Vagina (tissue), 2 donors: ENCODE results near the gene TRMT44. TPM values are rescaled to one million over a fixed set of nuclear protein-coding genes. Genes with fewer than 3 reads are reported as not detected.
"Not testable (repeated sequence)": the region's sequence is repeated elsewhere in the genome, so short reads cannot be mapped to it uniquely, and the experiment has no call there.

Source experiments
- DNase-seq, 2 donors: peaks; one replicate each; pipeline ENCODE4 v3.0.0-alpha.2; 2017; ENCODE audit errors: extremely low spot score in 2 of 2
- H3K27ac ChIP-seq: fragments of 200-600 bp; sonication (generic); one replicate; pipeline ENCODE4 v1.5.1; 2019
- H3K27me3 ChIP-seq: fragments of 200-600 bp; sonication (generic); one replicate; pipeline ENCODE4 v1.5.1; 2019
- H3K36me3 ChIP-seq, 2 donors: fragments of 200-600 bp; sonication (generic); one replicate each; pipeline ENCODE4 v1.5.1; 2017 to 2019
- H3K4me1 ChIP-seq: fragments of 200-600 bp; sonication (generic); one replicate; pipeline ENCODE4 v1.5.1; 2019
- H3K4me3 ChIP-seq, 2 donors: fragments of 200-600 bp; sonication (generic); 1 replicate in 1 of 2; 2 replicates in 1 of 2; pipeline ENCODE4 v1.5.1; 2016 to 2019
- H3K9me3 ChIP-seq: fragments of 200-600 bp; sonication (generic); one replicate; pipeline ENCODE4 v1.5.1; 2019
- POLR2A ChIP-seq, 2 donors: fragments of 450-650 bp; IDR thresholded peaks; one replicate each; pipeline ENCODE4 v1.6.1; 2017; ENCODE audit warnings: antibody characterized with exemption in 2 of 2, mild to moderate bottlenecking in 2 of 2, moderate library complexity in 2 of 2
- POLR2AphosphoS5 ChIP-seq, 2 donors: sonication (generic); formaldehyde crosslinking; IDR thresholded peaks; one replicate each; pipeline ENCODE4 v1.9.0; 2017; ENCODE audit warnings: antibody characterized with exemption in 2 of 2, mild to moderate bottlenecking in 2 of 2, low read depth in 1 of 2; ENCODE audit not compliant: insufficient read depth in 1 of 2
- intact Hi-C: fragments of 100-400 bp; cut with DNase I; formaldehyde crosslinking; loops from one replicate; pipeline ENCODE4 v1.15.1; 2023
- total RNA-seq: library from RNA; depleted of rRNA; stranded (reverse); fragments of >200 nt; gene quantifications from one replicate; pipeline ENCODE4 v1.2.3, GENCODE V29; 2016
- TF ChIP-seq, protein P1 (sequence below), 3 experiments: fragments of 450-650 bp in 2 of 3; fragments of 200-600 bp in 1 of 3; sonication (generic) in 1 of 3; IDR thresholded peaks; one replicate each; pipeline ENCODE4 v1.5.1; 2017 to 2019; ENCODE audit warnings: antibody characterized with exemption in 3 of 3, mild to moderate bottlenecking in 2 of 3, moderate library complexity in 2 of 3

Gene TRMT44
- total RNA-seq, 1 donor from 2014 or later: 19.2 TPM

DNA sequence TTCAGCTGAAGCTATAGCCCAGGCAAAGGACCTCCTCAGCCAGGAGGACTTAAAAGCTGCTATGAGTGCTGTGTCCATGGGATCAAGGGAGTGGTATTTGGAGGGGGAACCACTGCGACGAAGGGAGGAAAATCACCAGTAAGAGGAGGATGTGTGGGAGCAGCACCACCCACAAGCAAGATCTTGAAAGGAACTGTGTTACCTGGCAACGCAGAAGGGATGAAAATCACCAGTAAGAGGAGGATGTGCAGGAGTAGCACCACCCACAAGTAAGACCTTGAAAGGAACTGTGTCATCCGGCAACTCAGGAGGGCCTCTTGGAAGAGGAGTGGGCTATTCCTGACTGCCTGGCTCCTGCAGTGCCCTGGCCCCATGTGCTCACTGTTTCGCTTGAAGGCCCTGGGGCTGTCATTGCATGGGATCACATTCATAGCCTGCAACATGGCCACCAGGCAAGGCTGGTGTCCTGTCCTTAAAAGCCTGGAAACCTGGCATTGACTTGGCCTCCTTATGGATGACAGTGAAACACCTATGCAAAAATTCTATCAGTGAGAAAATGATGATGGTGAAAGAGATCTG lies 48.3 kb downstream of the TRMT44 start:
- TF ChIP-seq, protein P1, sequence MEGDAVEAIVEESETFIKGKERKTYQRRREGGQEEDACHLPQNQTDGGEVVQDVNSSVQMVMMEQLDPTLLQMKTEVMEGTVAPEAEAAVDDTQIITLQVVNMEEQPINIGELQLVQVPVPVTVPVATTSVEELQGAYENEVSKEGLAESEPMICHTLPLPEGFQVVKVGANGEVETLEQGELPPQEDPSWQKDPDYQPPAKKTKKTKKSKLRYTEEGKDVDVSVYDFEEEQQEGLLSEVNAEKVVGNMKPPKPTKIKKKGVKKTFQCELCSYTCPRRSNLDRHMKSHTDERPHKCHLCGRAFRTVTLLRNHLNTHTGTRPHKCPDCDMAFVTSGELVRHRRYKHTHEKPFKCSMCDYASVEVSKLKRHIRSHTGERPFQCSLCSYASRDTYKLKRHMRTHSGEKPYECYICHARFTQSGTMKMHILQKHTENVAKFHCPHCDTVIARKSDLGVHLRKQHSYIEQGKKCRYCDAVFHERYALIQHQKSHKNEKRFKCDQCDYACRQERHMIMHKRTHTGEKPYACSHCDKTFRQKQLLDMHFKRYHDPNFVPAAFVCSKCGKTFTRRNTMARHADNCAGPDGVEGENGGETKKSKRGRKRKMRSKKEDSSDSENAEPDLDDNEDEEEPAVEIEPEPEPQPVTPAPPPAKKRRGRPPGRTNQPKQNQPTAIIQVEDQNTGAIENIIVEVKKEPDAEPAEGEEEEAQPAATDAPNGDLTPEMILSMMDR (IDR thresholded peaks at IDR 0.05): no peak
- no peak for DNase-seq
- Histone ChIP-seq H3K9me3 (no peaks in the 10 kb centered on the region), H3K4me1 (no peaks in the 10 kb centered on the region), H3K36me3 (no peaks in the 10 kb centered on the region), H3K4me3 (no peak overlapping the region), H3K27ac (no peak overlapping the region), H3K27me3 (no peaks in the 10 kb centered on the region)
- intact Hi-C loops: no loop called here

DNA sequence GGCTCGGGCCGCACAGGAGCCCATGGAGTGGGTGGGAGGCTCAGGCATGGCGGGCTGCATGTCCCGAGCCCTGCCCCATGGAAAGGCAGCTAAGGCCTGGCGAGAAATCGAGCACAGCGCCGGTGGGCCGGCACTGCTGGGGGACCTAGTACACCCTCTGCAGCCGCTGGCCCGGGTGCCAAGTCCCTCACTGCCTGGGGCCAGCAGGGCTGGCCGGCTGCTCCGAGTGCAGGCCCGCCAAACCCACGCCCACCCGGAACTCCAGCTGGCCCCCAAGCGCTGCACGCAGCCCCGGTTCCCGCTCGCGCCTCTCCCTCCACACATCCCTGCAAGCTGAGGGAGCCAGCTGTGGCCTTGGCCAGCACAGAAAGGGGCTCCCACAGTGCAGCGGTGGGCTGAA lies 50.9 kb downstream of the TRMT44 start:
- H3K4me3 ChIP-seq, H3K27ac ChIP-seq, H3K36me3 ChIP-seq, H3K27me3 ChIP-seq, DNase-seq, H3K4me1 ChIP-seq, intact Hi-C loops, H3K9me3 ChIP-seq: not testable (repeated sequence)

DNA sequence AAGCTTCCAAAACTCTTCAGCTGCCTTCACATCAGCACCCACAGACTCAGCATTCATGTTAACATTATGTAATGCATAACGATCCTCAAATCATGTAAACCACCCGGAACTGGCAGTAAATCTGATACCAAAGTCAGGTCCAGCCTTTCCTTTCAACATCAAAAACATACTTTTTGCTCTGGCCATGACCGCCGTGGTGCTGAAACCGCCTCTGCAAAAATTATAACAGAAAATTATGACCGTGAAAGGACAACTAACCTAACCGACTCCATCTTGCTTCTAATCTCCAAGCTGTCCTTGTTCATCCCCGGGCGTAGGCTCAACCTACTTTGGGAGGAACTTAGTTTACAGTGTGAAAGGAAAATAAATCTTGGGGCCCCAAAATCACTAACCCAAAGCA lies 51.6 kb downstream of the TRMT44 start:
- intact Hi-C loops: no loop called here
- TF ChIP-seq POLR2A (IDR thresholded peaks at IDR 0.05) (no peak), POLR2AphosphoS5 (IDR thresholded peaks at IDR 0.05; ENCODE audit: insufficient read depth in 1 of 2, low read depth in 1 of 2) (no peak)
- TF ChIP-seq, protein P1 (IDR thresholded peaks at IDR 0.05): no peak
- H3K4me3 ChIP-seq: no peak overlapping the region
- H3K27ac ChIP-seq: no peak overlapping the region
- no peaks in the 10 kb centered on the region for H3K4me1 ChIP-seq
- no peak for DNase-seq
- H3K9me3 ChIP-seq: no peaks in the 10 kb centered on the region
- H3K27me3 ChIP-seq: no peaks in the 10 kb centered on the region
- no peaks in the 10 kb centered on the region for H3K36me3 ChIP-seq

DNA sequence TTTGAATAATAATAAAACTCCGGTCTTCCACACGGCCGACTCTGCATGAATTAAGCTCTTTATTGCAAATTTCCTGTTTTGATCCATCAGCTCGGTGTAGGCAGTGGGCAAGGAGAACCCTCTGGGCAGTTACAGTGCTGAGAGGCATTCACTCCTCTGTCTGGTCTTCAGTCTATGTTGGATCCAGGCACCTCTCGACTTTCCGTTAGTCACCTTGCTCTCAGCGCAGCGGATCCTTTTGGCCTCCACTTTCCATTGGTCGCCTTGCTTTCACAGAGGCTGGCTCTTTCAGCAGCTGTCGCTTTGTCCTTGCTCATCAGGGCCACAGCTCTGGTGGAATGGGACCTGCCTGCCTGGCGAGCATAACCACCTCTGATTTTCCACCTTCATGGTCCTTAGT lies 52.9 kb downstream of the TRMT44 start:
- H3K9me3 ChIP-seq: no peaks in the 10 kb centered on the region
- H3K27me3 ChIP-seq: no peaks in the 10 kb centered on the region
- intact Hi-C loops: no loop called here
- no peak overlapping the region for H3K27ac ChIP-seq
- no peaks in the 10 kb centered on the region for H3K4me1 ChIP-seq
- TF ChIP-seq POLR2A (IDR thresholded peaks at IDR 0.05) (no peak), POLR2AphosphoS5 (IDR thresholded peaks at IDR 0.05; ENCODE audit: insufficient read depth in 1 of 2, low read depth in 1 of 2) (no peak)
- TF ChIP-seq, protein P1 (IDR thresholded peaks at IDR 0.05): no peak
- no peaks in the 10 kb centered on the region for H3K36me3 ChIP-seq
- DNase-seq: no peak
- no peak overlapping the region for H3K4me3 ChIP-seq

DNA sequence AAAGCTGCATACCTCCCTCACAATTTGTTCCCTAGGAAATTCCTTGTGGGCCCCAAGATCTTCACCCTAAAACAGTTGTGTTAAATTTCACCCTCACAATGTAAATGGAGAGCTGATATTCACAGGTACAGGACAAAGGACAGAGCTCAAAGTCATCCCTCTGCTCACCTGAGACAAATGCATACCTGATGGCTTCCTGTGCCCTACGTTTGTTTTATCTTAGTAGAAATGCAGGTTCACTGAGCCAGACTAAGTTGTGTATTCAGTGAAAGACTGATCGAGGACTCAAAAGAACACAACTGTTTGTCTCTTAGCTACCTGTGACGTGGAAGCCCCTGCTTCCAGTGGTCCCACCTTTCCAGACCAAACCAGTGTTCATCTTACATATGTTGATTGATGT lies 53.6 kb downstream of the TRMT44 start:
- intact Hi-C loops: no loop called here

More for the DNA sequence above, 53.6 kb downstream of the TRMT44 start:
- H3K9me3 ChIP-seq: no peaks in the 10 kb centered on the region
- no peak overlapping the region for H3K4me3 ChIP-seq
- no peaks in the 10 kb centered on the region for H3K27me3 ChIP-seq
- H3K27ac ChIP-seq: no peak overlapping the region
- no peaks in the 10 kb centered on the region for H3K36me3 ChIP-seq
- H3K4me1 ChIP-seq: no peaks in the 10 kb centered on the region
- DNase-seq: no peak
- TF ChIP-seq POLR2AphosphoS5 (IDR thresholded peaks at IDR 0.05; ENCODE audit: insufficient read depth in 1 of 2, low read depth in 1 of 2): no peak
- TF ChIP-seq POLR2A (IDR thresholded peaks at IDR 0.05): no peak
- TF ChIP-seq, protein P1 (IDR thresholded peaks at IDR 0.05): no peak
